ENCODE data around the gene MLLT1.

The MLLT1 gene

DNA sequence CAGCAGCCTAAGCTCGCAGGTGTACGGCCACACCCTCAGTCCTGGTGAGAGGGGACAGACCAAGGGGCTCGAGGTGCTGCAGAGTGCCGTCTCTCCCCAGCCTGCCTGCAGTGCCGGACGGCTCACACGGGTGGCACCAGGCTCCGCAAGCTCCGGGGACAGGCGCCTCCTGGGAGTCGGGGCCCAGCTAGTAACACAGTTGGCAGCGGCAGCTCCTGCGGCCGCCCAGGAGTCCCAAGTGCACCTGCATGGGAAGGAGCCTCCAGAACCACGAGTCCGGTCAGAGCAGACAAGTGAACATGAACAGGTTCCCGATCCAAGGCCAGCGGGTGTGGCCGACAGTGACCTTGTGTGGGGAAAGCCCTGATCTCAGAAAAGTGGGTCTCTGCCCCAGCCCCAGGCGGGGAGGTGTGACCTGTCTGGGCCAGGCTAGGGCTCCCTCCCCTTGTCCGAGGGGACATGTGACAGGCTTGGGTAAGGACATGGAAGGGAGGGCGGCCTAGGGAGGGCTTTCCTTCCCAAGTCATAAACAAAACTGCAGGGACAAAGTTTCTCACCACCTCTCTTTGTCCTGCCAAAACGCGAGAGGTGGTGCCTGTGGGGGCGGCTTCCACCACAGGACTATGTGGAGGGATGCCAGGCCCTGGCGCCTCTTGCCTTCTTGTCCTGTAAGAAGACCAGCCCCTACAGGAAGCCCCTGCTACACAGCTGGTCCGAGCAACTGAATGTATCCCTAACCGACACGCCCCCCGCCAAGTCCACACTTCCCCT lies 46.5 kb downstream of the MLLT1 start:
- H3K4me3 ChIP-seq (ENCODE audit: low read length): no peak overlapping the region
- no peak overlapping the region for H3K4me2 ChIP-seq (ENCODE audit: low read length)

DNA sequence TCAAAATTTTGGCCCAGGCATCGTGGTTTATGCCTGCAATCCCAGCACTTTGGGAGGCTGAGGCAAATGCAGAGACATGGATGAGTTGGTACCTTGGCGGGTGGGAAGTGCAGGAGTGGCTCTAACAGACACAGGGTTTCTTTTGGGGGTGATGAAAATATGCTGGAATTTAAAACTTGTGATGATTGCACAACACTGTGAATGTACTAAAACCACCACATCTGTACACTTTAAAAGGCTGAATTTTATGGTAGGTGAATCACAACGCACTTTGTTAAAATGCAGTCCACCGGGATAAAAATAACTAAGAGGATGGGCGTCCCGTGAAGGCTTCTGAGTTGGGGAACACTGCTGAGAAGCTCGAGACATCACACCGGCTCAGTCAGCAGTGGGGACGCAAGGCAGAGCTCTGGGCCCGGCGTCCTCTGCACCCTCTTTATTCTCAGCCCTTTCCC lies 47.1 kb downstream of the MLLT1 start:
- Histone ChIP-seq H3K36me3 (ENCODE audit: control insufficient read depth, low read length) (peaks cover 8% of the 10 kb centered on the region; the same call in 1 of the 2 replicates), H3K27me3 (ENCODE audit: control insufficient read depth, low read length) (no peaks in the 10 kb centered on the region), H4K20me1 (ENCODE audit: control insufficient read depth, insufficient read depth, low read depth, low read length) (peaks cover 14% of the 10 kb centered on the region; the same call in 1 of the 2 replicates), H3K9me2 (replicated peaks; ENCODE audit: control insufficient read depth, low read length) (no peaks in the 10 kb centered on the region), H3K4me3 (ENCODE audit: low read length) (no peak overlapping the region), H3K27ac (ENCODE audit: low read depth, low read length) (no peak overlapping the region), H3F3A (ENCODE audit: control insufficient read depth, insufficient read depth) (no peaks in the 10 kb centered on the region), H3K4me1 (ENCODE audit: control insufficient read depth, low read length) (no peaks in the 10 kb centered on the region), H3K4me2 (ENCODE audit: low read length) (no peak overlapping the region), H3K79me2 (ENCODE audit: control insufficient read depth, low read length) (peaks cover 69% of the 10 kb centered on the region), H3K9me3 (ENCODE audit: control insufficient read depth, insufficient read depth, low read length) (no peaks in the 10 kb centered on the region)
- no peak for TF ChIP-seq EZH2phosphoT487 (IDR thresholded peaks at IDR 0.05; ENCODE audit: borderline replicate concordance, low read length)
- TF ChIP-seq, protein P1, sequence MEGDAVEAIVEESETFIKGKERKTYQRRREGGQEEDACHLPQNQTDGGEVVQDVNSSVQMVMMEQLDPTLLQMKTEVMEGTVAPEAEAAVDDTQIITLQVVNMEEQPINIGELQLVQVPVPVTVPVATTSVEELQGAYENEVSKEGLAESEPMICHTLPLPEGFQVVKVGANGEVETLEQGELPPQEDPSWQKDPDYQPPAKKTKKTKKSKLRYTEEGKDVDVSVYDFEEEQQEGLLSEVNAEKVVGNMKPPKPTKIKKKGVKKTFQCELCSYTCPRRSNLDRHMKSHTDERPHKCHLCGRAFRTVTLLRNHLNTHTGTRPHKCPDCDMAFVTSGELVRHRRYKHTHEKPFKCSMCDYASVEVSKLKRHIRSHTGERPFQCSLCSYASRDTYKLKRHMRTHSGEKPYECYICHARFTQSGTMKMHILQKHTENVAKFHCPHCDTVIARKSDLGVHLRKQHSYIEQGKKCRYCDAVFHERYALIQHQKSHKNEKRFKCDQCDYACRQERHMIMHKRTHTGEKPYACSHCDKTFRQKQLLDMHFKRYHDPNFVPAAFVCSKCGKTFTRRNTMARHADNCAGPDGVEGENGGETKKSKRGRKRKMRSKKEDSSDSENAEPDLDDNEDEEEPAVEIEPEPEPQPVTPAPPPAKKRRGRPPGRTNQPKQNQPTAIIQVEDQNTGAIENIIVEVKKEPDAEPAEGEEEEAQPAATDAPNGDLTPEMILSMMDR (IDR thresholded peaks at IDR 0.05; ENCODE audit: low read depth, low read length, poor library complexity, severe bottlenecking): no peak

More for the DNA sequence above, 46.5 kb downstream of the MLLT1 start:
- peaks cover 74% of the 10 kb centered on the region for H3K79me2 ChIP-seq (ENCODE audit: control insufficient read depth, low read length)
- H3F3A ChIP-seq (ENCODE audit: control insufficient read depth, insufficient read depth): no peaks in the 10 kb centered on the region
- TF ChIP-seq, protein P1 (IDR thresholded peaks at IDR 0.05; ENCODE audit: low read depth, low read length, poor library complexity, severe bottlenecking): no peak
- TF ChIP-seq EZH2phosphoT487 (IDR thresholded peaks at IDR 0.05; ENCODE audit: borderline replicate concordance, low read length): no peak
- H3K27me3 ChIP-seq (ENCODE audit: control insufficient read depth, low read length): no peaks in the 10 kb centered on the region
- no peaks in the 10 kb centered on the region for H3K9me2 ChIP-seq (replicated peaks; ENCODE audit: control insufficient read depth, low read length)
- H3K36me3 ChIP-seq (ENCODE audit: control insufficient read depth, low read length): peaks cover 8% of the 10 kb centered on the region; the same call in 1 of the 2 replicates
- H3K9me3 ChIP-seq (ENCODE audit: control insufficient read depth, insufficient read depth, low read length): no peaks in the 10 kb centered on the region
- H4K20me1 ChIP-seq (ENCODE audit: control insufficient read depth, insufficient read depth, low read depth, low read length): peaks cover 14% of the 10 kb centered on the region; the same call in 1 of the 2 replicates
- no peaks in the 10 kb centered on the region for H3K4me1 ChIP-seq (ENCODE audit: control insufficient read depth, low read length)
- H3K27ac ChIP-seq (ENCODE audit: low read depth, low read length): no peak overlapping the region

DNA sequence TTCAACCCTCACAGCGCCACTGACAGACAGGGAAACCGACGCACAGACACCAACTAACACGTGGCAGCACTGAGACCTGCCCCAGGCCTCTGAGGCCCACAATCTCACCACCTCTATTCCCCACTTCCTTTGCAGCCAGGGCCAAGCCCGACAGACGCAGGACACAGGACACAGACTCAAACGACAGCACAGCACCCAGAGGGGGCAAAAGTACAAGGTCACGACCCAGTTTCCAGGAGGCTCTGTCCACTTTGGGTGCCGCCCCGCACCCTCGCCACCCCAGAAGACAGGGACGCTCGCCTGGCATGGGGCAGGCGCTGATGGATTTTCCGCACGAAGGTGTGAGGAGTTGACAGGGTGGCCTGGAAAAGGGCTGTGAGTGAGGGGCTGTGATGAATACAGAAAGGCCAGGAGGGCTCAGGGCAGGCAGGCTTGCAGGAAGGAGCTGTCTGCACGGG lies 48.8 kb downstream of the MLLT1 start:
- peaks cover 56% of the 10 kb centered on the region for H3K79me2 ChIP-seq (ENCODE audit: control insufficient read depth, low read length)

More for the DNA sequence above, 48.8 kb downstream of the MLLT1 start:
- H3K4me2 ChIP-seq (ENCODE audit: low read length): no peak overlapping the region
- H3K4me3 ChIP-seq (ENCODE audit: low read length): no peak overlapping the region
- peaks cover 21% of the 10 kb centered on the region; the same call in 1 of the 2 replicates for H3K36me3 ChIP-seq (ENCODE audit: control insufficient read depth, low read length)
- H3F3A ChIP-seq (ENCODE audit: control insufficient read depth, insufficient read depth): no peaks in the 10 kb centered on the region
- H3K27me3 ChIP-seq (ENCODE audit: control insufficient read depth, low read length): no peaks in the 10 kb centered on the region
- no peaks in the 10 kb centered on the region for H3K9me3 ChIP-seq (ENCODE audit: control insufficient read depth, insufficient read depth, low read length)
- H3K27ac ChIP-seq (ENCODE audit: low read depth, low read length): no peak overlapping the region
- no peaks in the 10 kb centered on the region for H3K4me1 ChIP-seq (ENCODE audit: control insufficient read depth, low read length)
- TF ChIP-seq EZH2phosphoT487 (IDR thresholded peaks at IDR 0.05; ENCODE audit: borderline replicate concordance, low read length): no peak
- TF ChIP-seq, protein P1 (IDR thresholded peaks at IDR 0.05; ENCODE audit: low read depth, low read length, poor library complexity, severe bottlenecking): no peak
- H3K9me2 ChIP-seq (replicated peaks; ENCODE audit: control insufficient read depth, low read length): no peaks in the 10 kb centered on the region
- H4K20me1 ChIP-seq (ENCODE audit: control insufficient read depth, insufficient read depth, low read depth, low read length): peaks cover 14% of the 10 kb centered on the region; the same call in 1 of the 2 replicates
